ENCODE measurements around the gene METRN.
A peak's percentile ranks its signal among the peaks of the same experiment; 100 is the strongest.

Gene METRN

DNA sequence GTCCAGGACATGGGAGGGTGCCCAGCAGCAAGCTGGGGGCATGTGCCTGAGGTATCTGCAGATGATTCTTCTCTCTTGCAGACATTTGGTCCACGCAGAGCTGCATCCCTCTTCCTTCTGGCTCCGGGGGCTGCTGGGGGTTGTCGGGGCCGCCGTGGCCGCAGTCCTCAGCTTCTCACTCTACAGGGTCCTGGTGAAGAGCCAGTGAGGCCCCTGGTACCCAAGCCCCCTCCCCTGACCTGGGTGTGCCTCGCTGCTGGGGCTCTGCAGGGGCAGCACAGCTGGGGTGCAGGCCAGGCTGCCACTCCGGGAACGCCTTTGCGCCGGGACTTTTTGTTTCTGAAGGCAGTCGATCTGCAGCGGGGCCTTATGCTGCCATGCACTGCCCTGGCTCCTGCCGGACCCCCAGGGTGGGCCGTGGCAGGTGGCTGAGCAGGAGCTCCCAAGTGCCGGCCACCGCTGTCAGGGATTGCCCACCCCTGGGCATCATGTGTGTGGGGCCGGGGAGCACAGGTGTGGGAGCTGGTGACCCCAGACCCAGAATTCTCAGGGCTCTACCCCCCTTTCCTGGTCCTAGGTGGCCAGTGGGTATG is 41.4 kb upstream of the METRN start:
- no peak for DNase-seq (ENCODE audit: extremely low spot score)
- TF ChIP-seq ZNF384 (IDR thresholded peaks at IDR 0.05) (no peak), CTBP1 (IDR thresholded peaks at IDR 0.05; ENCODE audit: borderline replicate concordance) (no peak), SP1 (IDR thresholded peaks at IDR 0.05) (no peak), FOXK2 (IDR thresholded peaks at IDR 0.05) (no peak), ELF4 (IDR thresholded peaks at IDR 0.05) (no peak), ARNT (IDR thresholded peaks at IDR 0.05) (no peak), NFRKB (IDR thresholded peaks at IDR 0.05) (no peak), SUZ12 (IDR thresholded peaks at IDR 0.05) (no peak), TARDBP (IDR thresholded peaks at IDR 0.05) (no peak), L3MBTL2 (conservative IDR thresholded peaks at IDR 0.05) (no peak), HDGF (IDR thresholded peaks at IDR 0.05; ENCODE audit: borderline replicate concordance) (no peak), LEF1 (IDR thresholded peaks at IDR 0.05; ENCODE audit: borderline replicate concordance) (no peak), BHLHE40 (IDR thresholded peaks at IDR 0.05; ENCODE audit: borderline replicate concordance) (no peak), FOXM1 (IDR thresholded peaks at IDR 0.05; ENCODE audit: borderline replicate concordance) (no peak), FOXA1 (IDR thresholded peaks at IDR 0.05) (no peak)
- TF ChIP-seq, protein P1, sequence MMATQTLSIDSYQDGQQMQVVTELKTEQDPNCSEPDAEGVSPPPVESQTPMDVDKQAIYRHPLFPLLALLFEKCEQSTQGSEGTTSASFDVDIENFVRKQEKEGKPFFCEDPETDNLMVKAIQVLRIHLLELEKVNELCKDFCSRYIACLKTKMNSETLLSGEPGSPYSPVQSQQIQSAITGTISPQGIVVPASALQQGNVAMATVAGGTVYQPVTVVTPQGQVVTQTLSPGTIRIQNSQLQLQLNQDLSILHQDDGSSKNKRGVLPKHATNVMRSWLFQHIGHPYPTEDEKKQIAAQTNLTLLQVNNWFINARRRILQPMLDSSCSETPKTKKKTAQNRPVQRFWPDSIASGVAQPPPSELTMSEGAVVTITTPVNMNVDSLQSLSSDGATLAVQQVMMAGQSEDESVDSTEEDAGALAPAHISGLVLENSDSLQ (IDR thresholded peaks at IDR 0.05): no peak
- POLR2A ChIA-PET: interaction anchor here (0.6 to 2.1 kb wide), 5 partner anchors 8 to 289 kb away, joined by 3 to 9 read pairs (median 3); partner anchors contain the start of gene STUB1
- CTCF ChIA-PET: no interaction called here

DNA sequence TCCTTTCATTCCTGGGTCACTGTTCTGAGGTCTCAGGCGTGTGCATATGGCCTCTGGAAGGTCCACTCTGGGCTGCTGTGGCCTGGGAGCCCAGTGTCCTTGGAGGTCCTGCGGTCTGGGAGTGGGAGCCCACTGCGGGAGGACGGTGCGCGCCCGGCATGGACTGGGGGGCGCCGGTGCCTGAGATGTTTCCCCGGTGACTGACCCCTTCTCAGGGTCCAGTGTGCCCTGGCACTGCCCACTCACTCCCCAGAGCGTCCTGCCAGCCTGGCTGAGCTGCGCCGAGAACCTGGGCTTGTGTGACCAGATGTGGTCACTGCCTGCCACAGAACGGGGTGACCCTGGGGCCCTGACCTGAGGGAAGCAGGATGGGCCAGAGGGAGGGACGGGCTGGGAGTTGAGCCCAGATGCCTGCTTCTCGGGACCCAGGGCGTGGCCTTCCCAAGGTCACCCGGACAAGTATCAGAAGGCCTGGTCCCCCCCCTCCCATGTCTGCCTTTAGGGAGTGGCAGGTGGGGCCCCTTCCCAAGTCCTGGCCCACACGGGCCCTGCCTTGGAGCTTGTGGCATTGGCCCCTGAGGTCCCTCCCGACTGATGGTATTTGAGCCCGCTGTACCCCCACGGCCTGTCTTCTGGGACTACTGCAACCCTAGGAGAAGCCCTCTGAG is 40.6 kb upstream of the METRN start:
- ChIA-PET POLR2A (interaction anchor here (0.6 to 2.2 kb wide), 2 partner anchors 10 to 15 kb away, joined by 3 to 6 read pairs; partner anchors contain the start of gene JMJD8), CTCF (no interaction called here)
- TF ChIP-seq SP1 (IDR thresholded peaks at IDR 0.05) (no peak), FOXA1 (IDR thresholded peaks at IDR 0.05) (no peak), FOXK2 (IDR thresholded peaks at IDR 0.05) (no peak), L3MBTL2 (conservative IDR thresholded peaks at IDR 0.05) (no peak), NFRKB (IDR thresholded peaks at IDR 0.05) (no peak), TARDBP (IDR thresholded peaks at IDR 0.05) (no peak)
- no peak for DNase-seq (ENCODE audit: extremely low spot score)

DNA sequence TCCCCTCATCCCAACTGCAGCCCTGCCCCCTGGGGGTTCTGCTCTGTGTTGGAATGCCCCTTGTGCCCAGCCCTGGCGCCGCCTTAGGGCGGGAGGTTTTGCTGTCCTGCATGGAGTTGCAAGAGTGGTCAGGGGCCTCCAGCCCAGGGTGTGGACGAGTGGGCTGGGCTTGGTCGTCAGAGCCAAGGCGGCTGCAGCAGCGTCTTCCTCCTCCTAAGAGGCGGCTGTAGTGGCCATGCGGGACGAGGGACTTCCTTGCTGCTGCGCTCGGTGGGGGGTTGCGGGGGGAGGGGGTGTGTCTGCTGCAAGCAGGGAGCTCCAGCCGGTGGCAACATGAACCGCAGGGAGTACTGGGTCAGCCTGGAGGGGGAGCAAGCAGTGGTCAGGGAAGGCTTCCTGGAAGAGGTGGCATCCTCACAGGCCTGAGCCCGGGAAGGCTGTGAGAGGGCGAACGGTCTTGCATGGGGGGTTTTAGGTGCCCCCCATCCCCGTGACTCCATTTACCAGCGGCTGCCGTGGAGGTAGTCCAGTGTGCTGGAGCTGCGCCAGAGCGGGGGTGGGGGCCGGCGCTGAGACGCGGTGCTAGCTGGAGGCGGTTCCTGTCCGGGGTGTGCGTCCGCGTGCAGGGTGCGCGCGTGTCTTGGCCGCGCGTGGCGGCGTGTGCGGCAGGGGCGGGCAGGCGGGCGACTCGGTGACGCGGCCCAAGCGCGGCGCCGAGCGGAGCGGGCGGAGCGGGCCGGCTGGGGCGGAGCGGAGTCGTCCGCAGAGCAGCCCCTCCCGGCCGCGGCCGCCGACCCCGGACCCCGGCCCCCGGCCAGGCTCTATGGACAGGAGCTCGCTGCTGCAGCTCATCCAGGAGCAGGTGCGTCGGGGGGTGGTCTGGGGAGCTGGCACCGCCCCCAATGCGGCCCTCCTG is 39.7 kb upstream of the METRN start, which contains the start of gene RHBDL1:
Gene RHBDL1, plus strand, starts transcription at position 704 of the 916 bp plus-strand sequence. Its CDS starts 120 bp downstream, at position 824.
- DNase-seq (ENCODE audit: extremely low spot score): peak; percentile 40
- TF ChIP-seq ZNF384 (IDR thresholded peaks at IDR 0.05) (no peak), NFRKB (IDR thresholded peaks at IDR 0.05) (no peak), FOXM1 (IDR thresholded peaks at IDR 0.05; ENCODE audit: borderline replicate concordance) (no peak), L3MBTL2 (conservative IDR thresholded peaks at IDR 0.05) (no peak), FOXK2 (IDR thresholded peaks at IDR 0.05) (no peak), SP1 (IDR thresholded peaks at IDR 0.05) (no peak), ELF4 (IDR thresholded peaks at IDR 0.05) (no peak), HDGF (IDR thresholded peaks at IDR 0.05; ENCODE audit: borderline replicate concordance) (no peak), FOXA1 (IDR thresholded peaks at IDR 0.05) (no peak), LEF1 (IDR thresholded peaks at IDR 0.05; ENCODE audit: borderline replicate concordance) (no peak), CTBP1 (IDR thresholded peaks at IDR 0.05; ENCODE audit: borderline replicate concordance) (no peak), ARNT (IDR thresholded peaks at IDR 0.05) (no peak)
- POLR2A ChIA-PET: interaction anchor here (0.6 to 2.2 kb wide), 2 partner anchors 9 to 16 kb away, joined by 3 to 6 read pairs; partner anchors contain the start of gene JMJD8
- CTCF ChIA-PET: interaction anchor here (1.2 kb wide), 1 partner anchor 27 kb away, joined by 4 read pairs; the partner anchor contains the start of gene WDR90

DNA sequence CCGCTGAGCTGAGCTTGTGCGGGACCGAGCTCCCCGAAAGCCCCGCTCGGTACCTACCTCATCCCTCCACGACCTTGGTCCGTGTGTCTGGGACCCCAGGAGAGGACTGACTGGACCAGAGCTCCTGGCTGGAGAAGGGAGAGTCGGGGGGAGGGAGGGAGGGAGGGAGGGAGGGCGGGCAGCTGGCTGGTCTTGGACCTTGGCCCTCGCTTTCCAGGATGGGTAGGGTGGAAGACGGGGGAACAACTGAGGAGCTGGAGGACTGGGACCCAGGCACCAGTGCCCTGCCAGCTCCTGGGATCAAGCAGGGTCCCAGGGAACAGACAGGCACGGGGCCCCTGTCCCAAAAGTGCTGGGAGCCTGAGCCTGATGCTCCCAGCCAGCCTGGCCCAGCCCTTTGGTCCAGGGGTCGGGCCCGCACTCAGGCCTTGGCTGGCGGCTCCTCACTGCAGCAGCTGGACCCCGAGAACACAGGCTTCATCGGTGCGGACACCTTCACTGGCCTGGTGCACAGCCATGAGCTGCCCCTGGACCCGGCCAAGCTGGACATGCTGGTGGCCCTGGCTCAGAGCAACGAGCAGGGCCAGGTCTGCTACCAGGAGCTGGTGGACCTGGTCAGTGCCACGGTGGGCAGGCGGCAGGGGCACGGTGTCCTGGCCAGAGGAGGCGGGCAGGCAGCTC is 38.9 kb upstream of the METRN start:
- no peak for DNase-seq (ENCODE audit: extremely low spot score)
- TF ChIP-seq CTBP1 (IDR thresholded peaks at IDR 0.05; ENCODE audit: borderline replicate concordance) (no peak), HDGF (IDR thresholded peaks at IDR 0.05; ENCODE audit: borderline replicate concordance) (no peak), FOXM1 (IDR thresholded peaks at IDR 0.05; ENCODE audit: borderline replicate concordance) (no peak), ZNF384 (IDR thresholded peaks at IDR 0.05) (no peak), NFRKB (IDR thresholded peaks at IDR 0.05) (no peak), FOXK2 (IDR thresholded peaks at IDR 0.05) (no peak), BHLHE40 (IDR thresholded peaks at IDR 0.05; ENCODE audit: borderline replicate concordance) (no peak), SUZ12 (IDR thresholded peaks at IDR 0.05) (no peak)
- TF ChIP-seq, protein P1 (IDR thresholded peaks at IDR 0.05): no peak
- ChIA-PET POLR2A (interaction anchor here (2.2 kb wide), 1 partner anchor 17 kb away, joined by 6 read pairs; no protein-coding TSS in a partner anchor), CTCF (interaction anchor here (1.2 kb wide), 1 partner anchor 28 kb away, joined by 4 read pairs; the partner anchor contains the start of gene WDR90)

DNA sequence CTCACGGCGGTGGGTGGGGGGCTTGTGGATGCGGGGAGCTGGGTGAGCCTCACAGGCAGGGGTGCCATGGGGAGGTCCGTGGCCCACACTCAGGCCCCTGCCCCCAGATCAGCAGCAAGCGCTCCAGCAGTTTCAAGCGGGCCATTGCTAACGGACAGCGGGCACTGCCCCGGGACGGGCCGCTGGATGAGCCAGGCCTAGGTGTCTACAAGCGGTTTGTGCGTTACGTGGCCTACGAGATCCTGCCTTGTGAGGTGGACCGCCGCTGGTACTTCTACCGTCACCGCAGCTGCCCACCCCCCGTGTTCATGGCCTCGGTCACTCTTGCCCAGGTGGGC is 38.4 kb upstream of the METRN start:
- no peak for DNase-seq (ENCODE audit: extremely low spot score)
- TF ChIP-seq L3MBTL2 (conservative IDR thresholded peaks at IDR 0.05) (no peak), SUZ12 (IDR thresholded peaks at IDR 0.05) (no peak), LEF1 (IDR thresholded peaks at IDR 0.05; ENCODE audit: borderline replicate concordance) (no peak), FOXM1 (IDR thresholded peaks at IDR 0.05; ENCODE audit: borderline replicate concordance) (no peak), TARDBP (IDR thresholded peaks at IDR 0.05) (no peak), FOXA1 (IDR thresholded peaks at IDR 0.05) (no peak), ZNF384 (IDR thresholded peaks at IDR 0.05) (no peak)
- ChIA-PET POLR2A (interaction anchor here (2.2 kb wide), 1 partner anchor 17 kb away, joined by 6 read pairs; no protein-coding TSS in a partner anchor), CTCF (interaction anchor here (1.2 kb wide), 1 partner anchor 28 kb away, joined by 4 read pairs; the partner anchor contains the start of gene WDR90)

All from HEK293T (cell line).